NT2/D1 (cell line): ENCODE measurements around the gene ST8SIA3.
"Not testable (repeated sequence)": the region's sequence is repeated elsewhere in the genome, so short reads cannot be mapped to it uniquely, and the experiment has no call there.

Source experiments
- DNase-seq: peaks from one replicate; pipeline ENCODE4 v3.0.0-alpha.2; 2011; ENCODE audit warnings: low read depth, low spot score
- H3K27me3 ChIP-seq: 2 replicates; pipeline ENCODE4 v1.6.0; 2011; ENCODE audit warnings: mild to moderate bottlenecking; ENCODE audit not compliant: insufficient read length, insufficient read depth
- H3K36me3 ChIP-seq: 2 replicates; pipeline ENCODE4 v1.6.1; 2011; ENCODE audit warnings: mild to moderate bottlenecking, low read length, mixed read lengths; ENCODE audit not compliant: insufficient read depth, insufficient read length
- H3K4me1 ChIP-seq: 2 replicates; pipeline ENCODE4 v1.5.1; 2011; ENCODE audit not compliant: insufficient read depth, insufficient read length
- H3K4me3 ChIP-seq: 2 replicates; pipeline ENCODE4 v1.5.1; 2011; ENCODE audit warnings: low read depth; ENCODE audit not compliant: insufficient read length
- H3K9ac ChIP-seq: 2 replicates; pipeline ENCODE4 v1.6.0; 2011; ENCODE audit warnings: low read depth; ENCODE audit not compliant: insufficient read length
- H3K9me3 ChIP-seq: 2 replicates; pipeline ENCODE4 v1.5.1; 2011; ENCODE audit warnings: mild to moderate bottlenecking, low read length; ENCODE audit not compliant: insufficient read depth
- SUZ12 ChIP-seq: IDR thresholded peaks from 2 replicates; pipeline ENCODE4 v1.6.1; 2011; ENCODE audit not compliant: insufficient read length, insufficient read depth; ENCODE audit errors: extremely low read depth
- YY1 ChIP-seq: IDR thresholded peaks from 2 replicates; pipeline ENCODE4 v1.6.1; 2011; ENCODE audit not compliant: insufficient read length, insufficient read depth
- ZNF274 ChIP-seq: IDR thresholded peaks from 2 replicates; pipeline ENCODE4 v1.6.1; 2011; ENCODE audit warnings: mild to moderate bottlenecking, low read depth, low read length

Gene ST8SIA3

GRCh38 chr18:57366528-57367081 lies 14.2 kb downstream of the ST8SIA3 start:
- no peak for DNase-seq
- Histone ChIP-seq H3K4me1 (no peaks in the 10 kb centered on the region), H3K9ac (no peak overlapping the region), H3K36me3 (no peaks in the 10 kb centered on the region), H3K9me3 (no peaks in the 10 kb centered on the region), H3K4me3 (no peak overlapping the region), H3K27me3 (no peaks in the 10 kb centered on the region)
- TF ChIP-seq SUZ12 (no peak), YY1 (no peak)

GRCh38 chr18:57372444-57372843 lies 20.1 kb downstream of the ST8SIA3 start:
- Histone ChIP-seq H3K9me3 (no peaks in the 10 kb centered on the region), H3K36me3 (no peaks in the 10 kb centered on the region), H3K9ac (no peak overlapping the region), H3K4me3 (no peak overlapping the region), H3K27me3 (no peaks in the 10 kb centered on the region), H3K4me1 (no peaks in the 10 kb centered on the region)
- TF ChIP-seq YY1 = no peak
- TF ChIP-seq ZNF274 = no peak
- TF ChIP-seq SUZ12 = no peak
- no peak for DNase-seq

- Histone ChIP-seq H3K27me3 (no peaks in the 10 kb centered on the region), H3K4me3 (no peak overlapping the region), H3K4me1 (no peaks in the 10 kb centered on the region), H3K9me3 (no peaks in the 10 kb centered on the region), H3K9ac (no peak overlapping the region), H3K36me3 (no peaks in the 10 kb centered on the region)
- no peak for DNase-seq
- TF ChIP-seq ZNF274 (no peak), SUZ12 (no peak), YY1 (no peak)
Observed at GRCh38 chr18:57373017-57373416, 20.7 kb downstream of the ST8SIA3 start.

GRCh38 chr18:57376503-57376902 lies 24.1 kb downstream of the ST8SIA3 start:
- H3K36me3 ChIP-seq = no peaks in the 10 kb centered on the region
- H3K27me3 ChIP-seq = no peaks in the 10 kb centered on the region
- no peaks in the 10 kb centered on the region for H3K9me3 ChIP-seq
- DNase-seq = no peak
- TF ChIP-seq YY1 (no peak), ZNF274 (no peak), SUZ12 (no peak)
- H3K9ac ChIP-seq = no peak overlapping the region
- H3K4me3 ChIP-seq = no peak overlapping the region
- H3K4me1 ChIP-seq = no peaks in the 10 kb centered on the region

GRCh38 chr18:57389271-57389670 lies 36.9 kb downstream of the ST8SIA3 start:
- Histone ChIP-seq H3K4me1 (no peaks in the 10 kb centered on the region), H3K27me3 (no peaks in the 10 kb centered on the region), H3K36me3 (no peaks in the 10 kb centered on the region), H3K9me3 (no peaks in the 10 kb centered on the region), H3K4me3 (no peak overlapping the region), H3K9ac (no peak overlapping the region)
- DNase-seq = no peak
- no peak for TF ChIP-seq SUZ12
- TF ChIP-seq ZNF274 = no peak
- no peak for TF ChIP-seq YY1

GRCh38 chr18:57390044-57390443 lies 37.7 kb downstream of the ST8SIA3 start:
- TF ChIP-seq YY1 (no peak), ZNF274 (no peak), SUZ12 (no peak)
- DNase-seq = no peak
- Histone ChIP-seq H3K4me1 (no peaks in the 10 kb centered on the region), H3K4me3 (no peak overlapping the region), H3K9ac (no peak overlapping the region), H3K27me3 (no peaks in the 10 kb centered on the region), H3K9me3 (no peaks in the 10 kb centered on the region), H3K36me3 (no peaks in the 10 kb centered on the region)

- DNase-seq, H3K9me3 ChIP-seq, H3K4me3 ChIP-seq, H3K9ac ChIP-seq, H3K36me3 ChIP-seq, H3K27me3 ChIP-seq, H3K4me1 ChIP-seq: not testable (repeated sequence)
Observed at GRCh38 chr18:57394749-57395148, 42.4 kb downstream of the ST8SIA3 start.

GRCh38 chr18:57396831-57397230 lies 44.5 kb downstream of the ST8SIA3 start:
- not testable (repeated sequence) for H3K36me3 ChIP-seq, H3K27me3 ChIP-seq, H3K4me1 ChIP-seq, H3K9me3 ChIP-seq, H3K9ac ChIP-seq, H3K4me3 ChIP-seq, DNase-seq
